Left ventricle myocardium inferior (tissue), 1 donor: ENCODE results near the gene CSNK1D. TPM values are rescaled to one million over a fixed set of nuclear protein-coding genes. Genes with fewer than 3 reads are reported as not detected.

Experiments
- DNase-seq: peaks from one replicate; pipeline ENCODE4 v3.0.0-alpha.2; 2020
- H3K27ac ChIP-seq: fragments of 200-600 bp; replicated peaks from 2 replicates; pipeline ENCODE4 v1.8.0; 2021
- H3K27me3 ChIP-seq: fragments of 200-600 bp; 2 replicates; pipeline ENCODE4 v1.8.0; 2021; ENCODE audit warnings: low read depth
- H3K36me3 ChIP-seq: fragments of 200-600 bp; 2 replicates; pipeline ENCODE4 v1.8.0; 2021
- H3K4me1 ChIP-seq: fragments of 200-600 bp; 2 replicates; pipeline ENCODE4 v1.8.0; 2021
- H3K4me3 ChIP-seq: fragments of 200-600 bp; 2 replicates; pipeline ENCODE4 v1.8.0; 2021; ENCODE audit warnings: mild to moderate bottlenecking, moderate library complexity
- H3K9me3 ChIP-seq: fragments of 200-600 bp; replicated peaks from 2 replicates; pipeline ENCODE4 v1.8.0; 2021
- intact Hi-C: fragments of 100-400 bp; cut with micrococcal nuclease; formaldehyde crosslinking; loops from one replicate; pipeline ENCODE4 v1.11.0; 2022
- total RNA-seq: library from RNA; stranded (reverse); fragmentation: NEBNext Ultra II Directional; extraction: Animal tissue kit (Norgen Biotek cat#: 25700); gene quantifications from one replicate; pipeline ENCODE4 v1.2.1, GENCODE V29; 2021
- TF ChIP-seq, protein P1 (sequence below): fragments of 200-600 bp; IDR thresholded peaks from 2 replicates; pipeline ENCODE4 v1.8.0; 2021; ENCODE audit warnings: antibody characterized with exemption, mild to moderate bottlenecking, borderline replicate concordance
- donor health status: DM: no; HTN: yes; CAD: no; lungs with severe emphysema.

CSNK1D gene
- total RNA-seq, 1 donor from 2014 or later = 61.8 TPM

- Histone ChIP-seq H3K9me3 (no peaks in the 10 kb centered on the region), H3K36me3 (no peaks in the 10 kb centered on the region), H3K4me1 (peaks cover 26% of the 10 kb centered on the region), H3K27me3 (no peaks in the 10 kb centered on the region), H3K4me3 (no peak overlapping the region), H3K27ac (no peak overlapping the region)
- intact Hi-C loops = no loop called here
- DNase-seq = no peak
- TF ChIP-seq, protein P1, sequence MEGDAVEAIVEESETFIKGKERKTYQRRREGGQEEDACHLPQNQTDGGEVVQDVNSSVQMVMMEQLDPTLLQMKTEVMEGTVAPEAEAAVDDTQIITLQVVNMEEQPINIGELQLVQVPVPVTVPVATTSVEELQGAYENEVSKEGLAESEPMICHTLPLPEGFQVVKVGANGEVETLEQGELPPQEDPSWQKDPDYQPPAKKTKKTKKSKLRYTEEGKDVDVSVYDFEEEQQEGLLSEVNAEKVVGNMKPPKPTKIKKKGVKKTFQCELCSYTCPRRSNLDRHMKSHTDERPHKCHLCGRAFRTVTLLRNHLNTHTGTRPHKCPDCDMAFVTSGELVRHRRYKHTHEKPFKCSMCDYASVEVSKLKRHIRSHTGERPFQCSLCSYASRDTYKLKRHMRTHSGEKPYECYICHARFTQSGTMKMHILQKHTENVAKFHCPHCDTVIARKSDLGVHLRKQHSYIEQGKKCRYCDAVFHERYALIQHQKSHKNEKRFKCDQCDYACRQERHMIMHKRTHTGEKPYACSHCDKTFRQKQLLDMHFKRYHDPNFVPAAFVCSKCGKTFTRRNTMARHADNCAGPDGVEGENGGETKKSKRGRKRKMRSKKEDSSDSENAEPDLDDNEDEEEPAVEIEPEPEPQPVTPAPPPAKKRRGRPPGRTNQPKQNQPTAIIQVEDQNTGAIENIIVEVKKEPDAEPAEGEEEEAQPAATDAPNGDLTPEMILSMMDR = no peak
These were observed 50.7 kb downstream of the CSNK1D start for GRCh38 chr17:82222816-82223215.

GRCh38 chr17:82221341-82221902 is 52.1 kb downstream of the CSNK1D start:
- Histone ChIP-seq H3K4me1 (peaks cover 29% of the 10 kb centered on the region), H3K27me3 (no peaks in the 10 kb centered on the region), H3K4me3 (no peak overlapping the region), H3K9me3 (no peaks in the 10 kb centered on the region), H3K27ac (no peak overlapping the region), H3K36me3 (no peaks in the 10 kb centered on the region)
- DNase-seq = no peak
- intact Hi-C loops = no loop called here
- TF ChIP-seq, protein P1 = no peak

GRCh38 chr17:82219753-82220709 is 53.5 kb downstream of the CSNK1D start:
- no peak for DNase-seq
- TF ChIP-seq, protein P1 = no peak

GRCh38 chr17:82219083-82219482 is 54.4 kb downstream of the CSNK1D start:
- Histone ChIP-seq H3K36me3 (no peaks in the 10 kb centered on the region), H3K27ac (no peak overlapping the region), H3K9me3 (no peaks in the 10 kb centered on the region), H3K4me3 (no peak overlapping the region), H3K27me3 (no peaks in the 10 kb centered on the region), H3K4me1 (peaks cover 30% of the 10 kb centered on the region)
- TF ChIP-seq, protein P1 = no peak
- no peak for DNase-seq
- intact Hi-C loops = no loop called here

More at GRCh38 chr17:82219753-82220709, 53.5 kb downstream of the CSNK1D start:
- Histone ChIP-seq H3K4me3 (no peak overlapping the region), H3K27ac (no peak overlapping the region), H3K4me1 (peaks cover 26% of the 10 kb centered on the region), H3K9me3 (no peaks in the 10 kb centered on the region), H3K36me3 (no peaks in the 10 kb centered on the region), H3K27me3 (no peaks in the 10 kb centered on the region)
- intact Hi-C loops = no loop called here

GRCh38 chr17:82218349-82219075 is 55.0 kb downstream of the CSNK1D start:
- Histone ChIP-seq H3K4me1 (peaks cover 33% of the 10 kb centered on the region), H3K27ac (no peak overlapping the region), H3K9me3 (no peaks in the 10 kb centered on the region), H3K27me3 (no peaks in the 10 kb centered on the region), H3K4me3 (no peak overlapping the region), H3K36me3 (no peaks in the 10 kb centered on the region)
- intact Hi-C loops = no loop called here
- TF ChIP-seq, protein P1 = no peak
- no peak for DNase-seq
